ENCODE data around the gene VPS8. TPM values are rescaled to one million over a fixed set of nuclear protein-coding genes. Genes with fewer than 3 reads are reported as not detected.

Gene VPS8
- total and polyA plus RNA-seq, 8 donors: 41.5 to 114 (median 51.3) TPM

DNA sequence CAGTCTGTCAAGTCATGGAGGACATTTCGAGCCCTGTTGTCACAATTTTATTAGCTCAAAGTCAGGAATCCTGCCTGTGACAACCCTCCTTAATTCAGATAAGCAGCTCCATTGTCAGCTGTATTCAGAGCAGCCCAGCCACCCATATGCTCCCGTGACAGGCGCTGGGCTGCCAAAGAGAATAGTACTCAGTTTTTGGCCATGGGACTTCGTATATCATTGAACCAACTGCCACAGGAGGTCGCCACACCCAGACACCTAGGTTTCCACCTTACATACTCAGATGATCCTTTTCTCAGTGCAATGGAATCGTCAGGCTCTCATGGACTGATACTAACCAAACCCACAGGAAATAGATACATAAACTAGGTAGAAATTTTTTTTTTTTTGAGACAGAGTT is 240.7 kb downstream of the VPS8 start:
- Histone ChIP-seq H3K27me3 (no peaks in the 10 kb centered on the region), H3K4me1 (no peaks in the 10 kb centered on the region), H3K36me3 (peaks cover 0 to 83% of the 10 kb centered on the region in 2 donors), H3K27ac (no peak overlapping the region), H3K4me3 (no peak overlapping the region), H3K9me3 (peaks cover 0 to 9% of the 10 kb centered on the region in 2 donors)
- intact Hi-C loops (cut with DNase I): no loop called here
- TF ChIP-seq, protein P1, sequence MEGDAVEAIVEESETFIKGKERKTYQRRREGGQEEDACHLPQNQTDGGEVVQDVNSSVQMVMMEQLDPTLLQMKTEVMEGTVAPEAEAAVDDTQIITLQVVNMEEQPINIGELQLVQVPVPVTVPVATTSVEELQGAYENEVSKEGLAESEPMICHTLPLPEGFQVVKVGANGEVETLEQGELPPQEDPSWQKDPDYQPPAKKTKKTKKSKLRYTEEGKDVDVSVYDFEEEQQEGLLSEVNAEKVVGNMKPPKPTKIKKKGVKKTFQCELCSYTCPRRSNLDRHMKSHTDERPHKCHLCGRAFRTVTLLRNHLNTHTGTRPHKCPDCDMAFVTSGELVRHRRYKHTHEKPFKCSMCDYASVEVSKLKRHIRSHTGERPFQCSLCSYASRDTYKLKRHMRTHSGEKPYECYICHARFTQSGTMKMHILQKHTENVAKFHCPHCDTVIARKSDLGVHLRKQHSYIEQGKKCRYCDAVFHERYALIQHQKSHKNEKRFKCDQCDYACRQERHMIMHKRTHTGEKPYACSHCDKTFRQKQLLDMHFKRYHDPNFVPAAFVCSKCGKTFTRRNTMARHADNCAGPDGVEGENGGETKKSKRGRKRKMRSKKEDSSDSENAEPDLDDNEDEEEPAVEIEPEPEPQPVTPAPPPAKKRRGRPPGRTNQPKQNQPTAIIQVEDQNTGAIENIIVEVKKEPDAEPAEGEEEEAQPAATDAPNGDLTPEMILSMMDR (IDR thresholded peaks at IDR 0.05): no peak
- DNase-seq (no peak), ATAC-seq (no peak)

- no peak for ATAC-seq
- H3K36me3 ChIP-seq: peaks cover 0 to 41% of the 10 kb centered on the region in 2 donors
Observed at GRCh38 chr3:185056908-185057307, 244.9 kb downstream of the VPS8 start.

GRCh38 chr3:185057829-185058228 is 245.9 kb downstream of the VPS8 start:
- ATAC-seq (no peak), DNase-seq (no peak)
- intact Hi-C loops (cut with DNase I): no loop called here
- Histone ChIP-seq H3K4me3 (no peak overlapping the region), H3K27ac (no peak overlapping the region), H3K36me3 (peaks cover 0 to 31% of the 10 kb centered on the region in 2 donors), H3K9me3 (peaks cover 0 to 17% of the 10 kb centered on the region in 2 donors), H3K27me3 (no peaks in the 10 kb centered on the region), H3K4me1 (peaks cover 0 to 21% of the 10 kb centered on the region in 2 donors)
- TF ChIP-seq, protein P1 (IDR thresholded peaks at IDR 0.05): no peak

More at GRCh38 chr3:185056908-185057307, 244.9 kb downstream of the VPS8 start:
- H3K27ac ChIP-seq: no peak overlapping the region
- TF ChIP-seq, protein P1 (IDR thresholded peaks at IDR 0.05): no peak
- H3K27me3 ChIP-seq: no peaks in the 10 kb centered on the region
- intact Hi-C loops (cut with DNase I): no loop called here
- peaks cover 0 to 21% of the 10 kb centered on the region in 2 donors for H3K4me1 ChIP-seq
- H3K9me3 ChIP-seq: peaks cover 0 to 17% of the 10 kb centered on the region in 2 donors
- H3K4me3 ChIP-seq: no peak overlapping the region
- no peak for DNase-seq

DNA sequence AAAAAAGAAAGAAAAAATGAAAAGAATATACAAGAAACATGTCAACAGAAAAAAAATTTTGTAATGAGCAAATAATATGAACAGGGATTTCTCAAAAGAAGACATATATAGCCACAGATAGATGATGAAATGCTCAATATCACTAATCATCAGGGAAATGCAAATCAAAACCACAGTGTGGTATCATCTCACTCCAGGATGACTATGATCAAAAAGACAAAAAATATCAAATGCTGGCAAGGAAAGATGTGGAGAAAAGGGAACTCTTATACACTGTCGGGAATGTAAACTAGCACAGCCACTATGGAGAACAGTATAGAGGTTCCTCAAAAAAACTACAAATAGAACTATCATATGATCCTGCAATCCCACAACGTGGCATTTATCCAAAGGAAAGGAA is 246.8 kb downstream of the VPS8 start:
- ATAC-seq: peak; percentile 25

DNA sequence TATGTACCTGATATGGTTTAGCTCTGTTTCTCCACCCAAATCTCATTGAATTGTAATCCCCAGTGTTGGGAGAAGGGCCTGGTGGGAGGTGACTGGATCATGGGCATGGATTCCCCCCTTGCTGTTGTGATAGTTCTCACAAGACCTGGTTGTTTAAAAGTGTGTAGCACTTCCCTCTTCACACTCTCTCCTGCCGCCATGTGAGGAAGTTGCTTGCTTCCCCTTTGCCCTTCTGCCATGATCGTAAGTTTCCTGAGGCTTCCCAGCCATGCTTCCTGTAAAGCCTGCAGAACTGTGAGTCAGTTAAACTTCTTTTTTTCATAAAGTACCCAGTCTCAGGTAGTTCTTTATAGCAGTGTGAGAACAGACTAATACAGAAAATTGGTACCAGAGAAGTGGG is 247.8 kb downstream of the VPS8 start:
- Histone ChIP-seq H3K4me3 (no peak overlapping the region), H3K36me3 (peaks cover 0 to 12% of the 10 kb centered on the region in 2 donors), H3K4me1 (peaks cover 0 to 21% of the 10 kb centered on the region in 2 donors), H3K9me3 (peaks cover 0 to 17% of the 10 kb centered on the region in 2 donors), H3K27me3 (no peaks in the 10 kb centered on the region), H3K27ac (peak overlapping the region in 1 of 2 donors; percentile 78)
- intact Hi-C loops (cut with DNase I): loop anchor here in 1 of 2 donors (10.0 kb wide), 1 partner anchor 55 kb away; no protein-coding TSS in a partner anchor
- peak in 1 of 4 donors; percentile 41 for DNase-seq
- ATAC-seq: peak; percentile 30
- TF ChIP-seq, protein P1 (IDR thresholded peaks at IDR 0.05): no peak

More for the DNA sequence above, 246.8 kb downstream of the VPS8 start:
- no peak for DNase-seq
- Histone ChIP-seq H3K27me3 (no peaks in the 10 kb centered on the region), H3K4me3 (no peak overlapping the region), H3K4me1 (peaks cover 0 to 21% of the 10 kb centered on the region in 2 donors), H3K36me3 (peaks cover 0 to 22% of the 10 kb centered on the region in 2 donors), H3K9me3 (peaks cover 0 to 17% of the 10 kb centered on the region in 2 donors), H3K27ac (peak overlapping the region in 1 of 2 donors; percentile 13)
- TF ChIP-seq, protein P1 (IDR thresholded peaks at IDR 0.05): no peak
- intact Hi-C loops (cut with DNase I): no loop called here

Measured in left lung (tissue), 10 donors.